ENCODE results near the gene NFKBIB.
"Not testable (repeated sequence)": the region's sequence is repeated elsewhere in the genome, so short reads cannot be mapped to it uniquely, and the experiment has no call there.

The NFKBIB gene

DNA sequence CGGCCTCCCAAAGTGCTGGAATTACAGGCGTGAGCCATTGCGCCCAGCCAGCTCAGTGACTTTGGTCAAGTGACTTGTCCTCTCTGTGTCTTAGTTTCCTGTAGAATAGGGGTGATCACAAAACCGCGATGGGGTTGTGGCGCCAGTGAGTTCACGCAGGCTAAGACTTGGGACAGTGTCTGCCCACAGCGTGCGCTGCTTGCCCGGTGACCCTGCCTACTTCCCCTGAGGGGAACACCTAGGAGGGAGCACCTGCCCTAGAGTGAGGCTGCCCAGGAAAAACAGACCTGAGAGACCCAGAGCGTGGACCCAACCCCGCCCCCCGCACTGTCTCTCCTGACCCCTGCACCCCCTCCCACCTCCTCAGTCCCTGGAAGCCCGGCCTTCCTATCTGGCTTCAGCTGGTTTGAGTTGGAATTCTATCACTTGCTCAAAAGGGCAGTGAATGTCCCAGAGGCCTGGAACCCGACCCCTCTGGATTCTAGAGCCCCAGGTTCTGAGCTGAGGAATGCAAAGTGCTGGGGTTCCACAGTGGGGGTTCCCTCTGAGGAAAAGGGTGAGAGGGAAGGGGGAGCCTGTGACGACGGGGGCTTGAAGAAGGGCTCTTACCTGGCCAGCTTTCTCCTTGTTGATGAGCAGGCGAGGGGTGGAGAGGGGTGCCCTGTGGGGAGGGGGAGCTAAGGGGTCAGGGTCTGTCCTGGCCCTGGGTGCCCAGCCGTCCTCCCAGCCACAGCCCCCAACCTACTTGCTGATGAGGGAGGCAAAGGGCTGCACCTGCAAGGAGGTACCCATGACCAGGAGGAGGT lies 19.5 kb upstream of the NFKBIB start:
- no peak for DNase-seq (ENCODE audit: low spot score)

DNA sequence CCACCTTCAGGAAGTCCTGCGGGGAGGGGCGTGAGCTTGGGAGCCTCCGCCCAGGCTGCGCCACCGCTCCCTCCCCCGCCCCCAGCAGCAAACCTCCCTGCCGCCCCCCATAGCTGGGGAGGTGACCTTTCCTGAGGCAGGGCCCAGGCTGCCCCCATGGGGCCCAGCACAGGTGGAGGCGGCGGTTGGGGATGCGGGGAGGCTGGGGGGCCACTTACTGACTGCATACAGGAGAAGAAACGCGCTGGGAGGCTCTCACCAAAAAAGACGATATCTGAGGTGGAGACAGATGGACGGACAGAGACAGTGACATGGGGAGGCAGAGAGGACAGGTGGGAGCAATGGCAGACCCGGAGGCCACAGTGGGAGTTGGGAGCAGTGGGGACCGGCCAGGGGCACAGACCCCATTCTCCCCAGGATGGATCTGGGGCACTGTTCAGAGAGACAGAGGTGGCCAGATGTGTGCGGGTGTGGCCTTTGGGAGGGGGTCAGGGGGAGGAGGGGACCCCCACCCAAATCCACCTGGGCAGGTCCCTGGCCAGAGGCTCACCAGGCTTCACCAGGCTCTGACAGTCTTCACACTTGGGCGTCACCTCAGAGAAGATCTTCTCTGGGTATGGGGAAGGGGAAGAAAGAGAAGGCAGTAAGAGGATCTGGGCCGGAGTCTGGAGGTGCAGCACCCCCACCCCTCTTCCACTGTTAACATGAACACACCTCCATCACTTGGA lies 18.7 kb upstream of the NFKBIB start:
- TF ChIP-seq, protein P1, sequence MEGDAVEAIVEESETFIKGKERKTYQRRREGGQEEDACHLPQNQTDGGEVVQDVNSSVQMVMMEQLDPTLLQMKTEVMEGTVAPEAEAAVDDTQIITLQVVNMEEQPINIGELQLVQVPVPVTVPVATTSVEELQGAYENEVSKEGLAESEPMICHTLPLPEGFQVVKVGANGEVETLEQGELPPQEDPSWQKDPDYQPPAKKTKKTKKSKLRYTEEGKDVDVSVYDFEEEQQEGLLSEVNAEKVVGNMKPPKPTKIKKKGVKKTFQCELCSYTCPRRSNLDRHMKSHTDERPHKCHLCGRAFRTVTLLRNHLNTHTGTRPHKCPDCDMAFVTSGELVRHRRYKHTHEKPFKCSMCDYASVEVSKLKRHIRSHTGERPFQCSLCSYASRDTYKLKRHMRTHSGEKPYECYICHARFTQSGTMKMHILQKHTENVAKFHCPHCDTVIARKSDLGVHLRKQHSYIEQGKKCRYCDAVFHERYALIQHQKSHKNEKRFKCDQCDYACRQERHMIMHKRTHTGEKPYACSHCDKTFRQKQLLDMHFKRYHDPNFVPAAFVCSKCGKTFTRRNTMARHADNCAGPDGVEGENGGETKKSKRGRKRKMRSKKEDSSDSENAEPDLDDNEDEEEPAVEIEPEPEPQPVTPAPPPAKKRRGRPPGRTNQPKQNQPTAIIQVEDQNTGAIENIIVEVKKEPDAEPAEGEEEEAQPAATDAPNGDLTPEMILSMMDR (IDR thresholded peaks at IDR 0.05; ENCODE audit: extremely low read depth, missing control alignments): no peak
- DNase-seq (ENCODE audit: low spot score): no peak

More for the DNA sequence above, 19.5 kb upstream of the NFKBIB start:
- TF ChIP-seq, protein P1 (IDR thresholded peaks at IDR 0.05; ENCODE audit: extremely low read depth, missing control alignments): no peak

DNA sequence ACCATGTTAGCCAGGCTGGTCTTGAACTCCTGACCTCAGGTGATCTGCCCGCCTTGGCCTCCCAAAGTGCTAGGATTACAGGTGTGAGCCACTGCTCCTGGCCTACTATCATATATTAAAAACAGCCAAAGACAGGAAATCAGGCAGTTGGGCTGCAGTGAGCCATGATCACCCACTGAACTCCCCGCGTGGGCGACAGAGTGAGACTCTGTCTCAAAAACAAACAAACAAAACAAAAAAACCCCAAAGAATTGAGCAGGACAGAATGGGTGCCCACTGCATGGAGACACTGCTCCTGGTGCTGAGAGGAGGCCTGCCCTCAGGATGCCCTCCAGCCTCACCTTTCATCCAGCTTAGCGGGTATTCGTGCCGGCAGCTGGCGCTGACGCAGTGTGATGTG lies 16.5 kb upstream of the NFKBIB start:
- DNase-seq (ENCODE audit: low spot score): no peak
- TF ChIP-seq, protein P1 (IDR thresholded peaks at IDR 0.05; ENCODE audit: extremely low read depth, missing control alignments): no peak

DNA sequence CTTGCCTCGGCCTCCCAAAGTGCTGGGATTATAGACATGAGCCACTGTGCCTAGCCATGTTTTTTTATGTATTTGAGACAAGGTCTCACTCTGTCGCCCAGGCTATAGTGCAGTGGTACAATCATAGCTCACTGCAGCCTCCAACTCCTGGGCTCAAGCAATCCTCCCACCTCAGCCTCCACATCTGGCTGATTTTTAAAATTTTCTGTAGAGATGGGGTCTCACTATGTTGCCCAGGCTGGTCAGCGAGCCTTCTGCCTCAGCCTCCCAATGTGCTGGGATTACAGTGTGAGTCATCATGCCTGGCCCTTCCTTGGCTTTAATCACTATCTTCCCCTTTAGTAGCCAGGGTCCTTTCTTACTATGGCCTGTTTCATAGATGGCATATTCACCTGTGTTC lies 15.1 kb upstream of the NFKBIB start:
- not testable (repeated sequence) for DNase-seq (ENCODE audit: low spot score)

DNA sequence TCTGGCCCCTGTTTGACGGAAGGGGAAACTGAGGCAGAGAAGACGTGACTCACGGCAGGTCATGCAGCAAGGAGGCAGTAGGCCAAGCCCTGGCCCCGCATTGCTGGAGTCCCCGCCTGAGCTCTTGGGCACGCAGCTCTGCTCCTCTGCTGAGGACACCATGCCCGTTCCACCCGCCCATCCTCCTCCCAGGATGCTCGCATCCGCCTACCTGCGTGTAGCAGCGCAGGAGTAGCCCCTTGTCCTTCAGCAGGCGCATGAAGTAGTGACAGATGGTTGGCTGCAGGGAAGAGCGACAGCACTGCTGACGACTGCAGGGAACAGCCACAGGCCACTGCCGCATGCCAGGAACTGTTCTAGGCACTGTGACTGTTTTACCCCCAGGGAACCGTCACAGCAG lies 10.9 kb upstream of the NFKBIB start:
- TF ChIP-seq, protein P1 (IDR thresholded peaks at IDR 0.05; ENCODE audit: extremely low read depth, missing control alignments): no peak
- no peak for DNase-seq (ENCODE audit: low spot score)

DNA sequence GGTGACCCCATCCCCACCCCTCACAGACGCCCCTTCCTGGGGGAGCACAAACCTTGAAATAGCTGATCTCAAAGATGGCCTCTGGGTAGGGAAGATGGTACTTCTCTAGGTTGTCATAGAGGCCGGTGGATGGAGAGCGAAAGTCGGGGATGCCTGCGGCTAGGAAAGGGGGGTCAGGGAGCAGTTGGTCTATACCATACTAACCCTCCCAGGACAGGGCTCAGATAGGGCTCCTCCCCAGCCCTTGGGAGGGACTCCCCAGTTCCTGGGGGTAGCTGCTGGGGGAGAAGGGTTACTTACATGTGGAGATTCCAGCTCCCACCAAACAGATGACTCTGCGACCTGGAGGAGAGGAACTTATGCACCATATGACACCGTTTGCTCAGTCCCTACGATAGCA lies 10.0 kb upstream of the NFKBIB start:
- TF ChIP-seq, protein P1 (IDR thresholded peaks at IDR 0.05; ENCODE audit: extremely low read depth, missing control alignments): no peak
- no peak for DNase-seq (ENCODE audit: low spot score)

DNA sequence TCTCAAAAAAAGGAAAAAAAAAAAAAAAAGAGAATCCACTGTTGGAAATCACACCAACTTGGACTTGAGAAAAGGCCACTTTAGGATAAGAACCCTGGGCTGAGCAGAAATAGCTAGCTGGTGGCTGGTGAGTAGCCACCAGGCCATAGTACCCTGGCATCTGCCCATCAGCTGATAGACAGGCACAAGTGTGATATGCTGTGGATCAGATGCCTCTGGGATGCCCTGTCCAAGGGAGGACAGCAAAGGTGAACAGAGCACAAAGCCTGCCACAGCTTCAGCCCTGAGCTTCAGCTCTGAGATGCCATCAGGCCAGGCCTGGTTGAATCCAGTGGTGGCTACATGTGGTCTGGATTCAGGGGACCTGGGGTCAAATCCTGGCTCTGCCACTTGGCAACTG lies 9.1 kb upstream of the NFKBIB start:
- no peak for DNase-seq (ENCODE audit: low spot score)
- TF ChIP-seq, protein P1 (IDR thresholded peaks at IDR 0.05; ENCODE audit: extremely low read depth, missing control alignments): no peak

Data from GM20000 (cell line).